HG03108 (cell line): Measurements from ENCODE around the gene SAE1.
A peak's percentile ranks its signal among the peaks of the same experiment; 100 is the strongest.

ENCODE experiments used
- ATAC-seq: cut with Tn5 transposase; IDR thresholded peaks from one replicate; pipeline ENCODE4 v1.9.1; 2021; ENCODE audit warnings: moderate library complexity; ENCODE audit not compliant: unreplicated experiment

The SAE1 gene

DNA sequence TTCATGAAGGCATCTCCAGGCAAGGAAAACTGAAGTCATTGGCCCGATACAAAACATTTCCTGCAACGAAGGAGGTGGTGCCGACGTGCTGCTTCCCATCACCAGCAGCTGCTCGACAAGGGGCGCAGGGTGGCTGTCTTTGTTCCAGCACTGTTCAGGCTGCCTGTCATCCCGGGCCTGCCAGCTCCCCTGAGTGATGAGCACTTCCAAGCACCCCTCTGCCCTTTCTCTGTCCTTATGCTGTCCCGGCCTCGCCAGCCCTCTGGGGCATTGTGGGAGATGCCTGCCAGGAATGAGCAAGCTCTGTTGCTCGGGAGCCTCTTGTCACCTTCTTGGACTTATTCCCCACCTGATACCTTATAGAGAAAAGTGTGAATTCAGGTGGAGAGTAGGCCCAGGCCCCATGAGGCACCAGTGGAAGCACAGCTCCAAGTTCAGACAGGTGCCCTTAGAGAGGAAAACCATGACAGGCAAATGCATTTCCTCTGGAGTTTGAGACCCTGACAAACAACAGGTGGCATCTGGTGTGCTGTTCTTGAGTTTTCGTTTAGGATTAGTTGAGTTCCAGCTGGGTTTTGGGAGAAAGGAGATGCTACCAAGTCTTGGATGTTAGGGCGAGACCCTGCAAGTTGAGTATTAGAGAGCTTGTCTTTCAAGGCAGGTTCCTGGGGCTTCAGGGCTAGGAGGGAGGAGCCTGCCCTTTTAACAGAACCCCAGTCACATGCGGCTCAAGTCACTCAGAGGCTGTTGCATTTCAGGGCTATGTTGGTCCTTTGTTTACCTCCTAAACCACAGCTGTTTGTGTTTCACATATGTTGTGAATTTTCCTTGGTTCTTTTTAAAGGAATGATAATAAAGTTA is 78.9 kb downstream of the SAE1 start:
- no peak for ATAC-seq

DNA sequence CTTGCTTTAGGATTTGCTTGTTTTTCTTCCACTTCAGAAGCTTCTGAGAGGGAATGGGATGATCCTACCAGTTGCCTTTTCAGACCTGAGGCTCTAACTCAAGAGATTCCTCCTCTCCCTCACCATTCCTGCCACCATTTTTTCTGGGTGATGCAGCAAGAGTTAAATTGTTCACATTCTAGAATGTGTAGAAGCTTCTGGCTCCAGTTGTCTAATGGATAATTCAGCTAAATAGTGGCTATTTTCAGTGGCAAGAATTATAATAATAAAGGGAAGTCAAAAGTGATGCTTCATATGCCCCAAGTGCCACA is 79.5 kb downstream of the SAE1 start:
- ATAC-seq, result no peak

DNA sequence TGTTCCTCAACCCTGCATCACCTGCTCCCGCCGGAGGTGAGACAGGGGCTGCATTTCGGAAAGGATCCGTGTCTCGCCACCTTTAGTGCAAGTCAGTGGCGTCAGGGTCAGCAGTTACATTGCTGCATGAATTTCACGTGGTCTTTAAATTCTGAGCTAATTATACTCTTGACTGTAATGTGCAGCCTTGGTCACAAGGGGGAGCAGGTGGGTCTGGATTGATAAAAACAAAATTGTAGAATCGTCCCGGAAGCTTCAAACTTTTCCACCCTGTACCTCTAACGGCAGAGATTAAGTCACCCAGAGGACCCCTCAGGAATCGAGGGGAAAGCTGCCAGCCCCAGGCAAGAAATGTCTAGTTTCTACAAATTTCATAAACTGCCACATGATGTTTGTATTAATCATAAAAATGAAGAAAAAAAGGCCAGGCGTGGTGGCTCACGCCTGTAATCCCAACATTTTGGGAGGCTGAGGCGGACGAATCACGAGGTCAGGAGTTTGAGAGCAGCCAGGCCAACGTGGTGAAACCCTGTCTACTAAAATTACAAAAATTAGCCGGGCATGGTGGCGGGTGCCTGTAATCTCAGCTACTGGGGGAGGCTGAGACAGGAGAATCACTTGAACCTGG is 80.2 kb downstream of the SAE1 start:
- ATAC-seq, result no peak

DNA sequence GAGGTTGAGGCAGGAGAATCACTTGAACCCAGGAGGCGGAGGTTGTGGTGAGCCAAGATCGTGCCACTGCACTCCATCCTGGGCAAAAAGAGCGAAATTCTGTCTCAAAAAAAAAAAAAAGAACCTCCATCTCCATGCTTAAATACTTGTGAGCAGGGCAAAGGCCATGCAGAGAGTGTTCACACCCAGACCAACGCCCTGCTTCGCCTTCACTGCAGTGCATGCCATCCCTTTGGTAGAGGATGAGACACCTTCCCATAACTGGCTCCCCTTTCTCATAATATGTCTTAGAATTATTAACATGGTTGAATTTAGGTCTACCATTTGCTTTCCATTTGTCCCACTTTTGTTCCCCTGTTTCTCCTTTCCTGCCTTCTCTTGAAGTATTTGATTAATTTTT is 84.9 kb downstream of the SAE1 start:
- ATAC-seq, result no peak

DNA sequence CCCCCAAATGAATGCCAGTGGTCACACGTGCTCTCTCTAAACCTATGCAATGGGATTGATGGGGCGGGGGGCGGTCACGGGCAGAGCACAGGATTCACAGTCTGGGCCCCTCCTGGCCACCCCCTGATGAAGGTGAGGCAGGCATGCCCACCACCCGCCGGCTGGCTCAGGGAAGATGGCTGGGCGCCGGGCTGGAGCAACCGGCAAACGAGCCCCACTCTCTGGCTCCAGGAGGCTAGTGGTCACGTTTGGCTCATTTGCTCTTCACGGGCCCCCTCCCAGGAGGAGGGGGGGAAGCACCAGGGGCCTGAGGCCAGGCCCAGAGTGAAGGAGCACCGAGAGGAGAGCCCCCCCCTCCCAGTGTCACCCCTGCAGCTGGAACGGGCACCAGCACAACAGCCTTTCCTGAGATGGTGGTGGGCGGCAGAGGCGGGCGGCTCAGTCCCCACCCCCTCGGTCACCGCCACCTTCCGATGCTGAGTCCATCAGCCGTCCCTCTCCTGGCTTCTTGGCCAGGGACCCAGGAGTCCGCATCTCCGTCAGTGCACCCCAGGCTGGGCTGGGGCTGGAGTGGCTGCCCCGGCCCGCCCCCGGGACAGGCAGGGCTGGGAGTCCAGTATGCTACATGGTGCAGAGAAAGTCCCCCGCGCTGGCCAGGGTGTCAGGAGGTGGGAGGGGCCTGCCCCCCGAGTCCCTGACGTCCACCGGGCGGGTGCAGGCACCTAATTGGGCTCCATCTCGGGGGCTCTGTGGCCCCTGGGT is 90.6 kb downstream of the SAE1 start:
- no peak for ATAC-seq

DNA sequence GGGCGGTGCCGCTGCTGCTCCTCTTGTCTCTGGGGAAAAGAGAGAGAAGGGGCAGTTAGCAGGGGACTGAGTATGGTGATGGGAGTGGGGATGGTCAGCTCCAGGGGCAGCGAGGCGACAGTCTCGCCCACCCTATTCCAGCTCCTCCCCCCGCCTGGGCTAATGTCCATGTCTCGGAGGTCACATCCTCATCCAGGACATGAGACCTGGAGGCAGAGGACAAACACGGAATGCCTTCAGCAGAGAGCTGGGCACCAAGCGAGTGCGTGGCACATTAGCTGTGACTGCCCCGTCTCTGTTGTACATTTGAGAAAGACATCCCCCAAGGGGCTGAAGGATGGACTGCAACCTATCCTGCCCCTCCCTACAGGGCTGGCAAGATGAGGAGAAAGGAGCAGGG is 91.3 kb downstream of the SAE1 start:
- ATAC-seq, result no peak

DNA sequence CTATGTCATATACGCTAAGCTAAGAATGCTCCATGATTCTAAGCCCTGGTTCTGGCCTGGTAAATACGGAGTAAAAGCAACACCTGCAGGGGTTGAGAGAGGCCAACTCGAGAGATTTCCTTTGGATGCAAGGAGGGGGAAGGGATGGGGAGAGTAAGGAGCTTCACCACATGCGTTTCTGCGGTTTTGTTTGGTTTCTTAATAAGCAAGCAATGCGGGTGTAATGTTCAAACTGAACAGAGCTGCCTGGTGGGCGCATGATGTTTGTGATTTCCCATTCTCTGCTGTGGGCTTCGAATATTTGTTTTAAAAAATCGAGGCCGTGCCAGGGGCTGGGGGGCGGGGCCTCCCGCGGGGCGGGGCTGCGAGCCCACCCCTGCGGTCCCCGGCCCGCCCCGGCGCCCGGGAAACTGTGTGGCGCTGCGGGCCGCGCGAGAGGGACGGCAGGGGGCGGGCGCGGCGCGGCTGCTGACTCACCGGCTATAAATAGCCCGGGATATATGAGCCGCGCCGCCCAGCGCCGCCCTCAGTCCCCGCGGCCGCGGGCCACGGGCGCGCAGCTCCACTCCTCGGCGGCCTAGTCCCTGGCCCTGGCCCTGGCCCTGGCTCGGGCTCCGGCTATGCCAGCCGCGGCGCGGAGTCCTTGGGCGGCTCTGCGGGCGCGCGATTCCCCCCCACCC is 95.3 kb downstream of the SAE1 start:
- peak; percentile 31 for ATAC-seq

DNA sequence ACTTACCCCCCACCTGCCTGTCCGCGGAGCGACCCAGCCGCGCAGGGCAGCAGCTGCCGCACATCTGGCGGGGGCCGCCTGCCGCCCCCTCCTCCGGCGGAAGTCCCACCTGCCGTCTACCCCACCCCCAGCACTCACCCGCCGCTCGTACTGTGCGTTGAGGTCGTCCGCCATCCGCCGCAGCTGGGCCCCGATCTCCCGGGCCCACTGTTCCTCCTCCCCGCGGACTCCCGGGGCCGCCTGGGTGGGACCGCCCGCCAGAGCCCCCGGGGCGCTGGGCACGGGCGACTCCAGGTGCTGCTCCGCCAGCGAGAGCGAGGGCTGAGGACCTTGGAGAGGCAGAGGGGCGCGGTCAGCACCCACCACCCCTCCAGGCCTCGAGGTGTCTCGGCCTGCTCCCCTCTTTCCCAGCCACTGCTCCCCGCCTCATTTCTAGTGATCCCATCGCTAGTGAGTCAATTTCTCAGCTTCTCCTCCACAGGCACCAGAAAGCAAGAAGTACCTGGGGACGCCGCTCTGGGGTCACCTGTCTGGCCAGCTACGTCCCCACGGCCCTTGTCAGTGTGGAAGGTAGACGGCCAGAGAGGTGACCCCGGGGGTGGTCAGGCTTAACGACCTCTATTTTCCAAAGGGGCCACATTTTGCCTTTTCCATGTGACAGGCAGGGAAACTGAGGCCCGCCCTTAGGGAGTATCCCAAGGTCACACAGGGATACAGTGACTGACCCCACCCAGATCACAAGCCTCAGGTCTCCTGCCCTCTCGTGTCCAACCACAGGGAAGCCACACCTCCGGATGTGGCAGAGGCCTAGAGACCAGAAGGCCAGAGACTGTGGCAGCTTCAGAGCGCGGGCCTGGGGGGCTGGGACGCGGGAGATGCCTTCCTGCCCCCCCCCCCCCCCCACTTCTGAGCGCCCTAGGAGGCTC is 96.1 kb downstream of the SAE1 start:
- ATAC-seq, result peak; percentile 26

DNA sequence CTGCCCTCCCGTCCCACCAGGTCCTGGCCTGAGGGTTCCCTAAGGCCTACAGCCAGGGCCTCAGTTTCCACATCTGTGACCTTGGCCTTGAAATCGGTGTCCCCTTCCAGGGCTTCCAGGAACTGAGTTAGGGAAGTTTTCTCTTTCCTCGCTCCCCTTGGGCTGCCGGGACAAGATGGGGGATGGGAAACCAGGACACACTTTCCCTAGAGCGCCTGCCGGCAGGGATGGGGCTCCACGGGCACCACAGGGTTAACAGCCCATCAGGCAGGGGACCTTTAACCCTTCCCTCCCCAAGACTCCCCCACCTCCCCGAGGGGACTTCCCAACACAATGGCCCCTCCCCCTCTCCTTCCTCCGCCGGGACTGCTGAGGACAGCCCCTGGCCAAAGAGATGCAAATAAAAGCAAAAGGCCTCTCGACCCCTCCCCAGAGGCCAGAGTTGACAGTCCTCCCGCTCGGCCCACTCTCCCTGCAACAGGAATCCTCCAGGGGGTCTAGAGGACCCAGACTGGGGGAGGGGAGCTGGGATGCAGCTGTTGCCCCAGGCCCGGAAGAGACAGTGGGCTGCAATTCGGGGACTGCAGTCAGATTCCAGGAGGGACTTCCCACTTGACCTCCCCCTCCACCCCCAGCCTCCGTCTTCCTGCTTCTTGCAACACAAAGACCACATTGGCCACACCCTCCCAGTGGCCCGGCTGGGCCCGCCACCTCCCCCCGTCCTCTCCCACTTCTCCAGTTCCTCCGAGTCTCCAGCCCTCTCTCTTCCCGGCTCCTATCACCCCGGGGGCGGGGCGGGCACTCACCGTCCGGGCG is 96.9 kb downstream of the SAE1 start:
- peak; percentile 16 for ATAC-seq

DNA sequence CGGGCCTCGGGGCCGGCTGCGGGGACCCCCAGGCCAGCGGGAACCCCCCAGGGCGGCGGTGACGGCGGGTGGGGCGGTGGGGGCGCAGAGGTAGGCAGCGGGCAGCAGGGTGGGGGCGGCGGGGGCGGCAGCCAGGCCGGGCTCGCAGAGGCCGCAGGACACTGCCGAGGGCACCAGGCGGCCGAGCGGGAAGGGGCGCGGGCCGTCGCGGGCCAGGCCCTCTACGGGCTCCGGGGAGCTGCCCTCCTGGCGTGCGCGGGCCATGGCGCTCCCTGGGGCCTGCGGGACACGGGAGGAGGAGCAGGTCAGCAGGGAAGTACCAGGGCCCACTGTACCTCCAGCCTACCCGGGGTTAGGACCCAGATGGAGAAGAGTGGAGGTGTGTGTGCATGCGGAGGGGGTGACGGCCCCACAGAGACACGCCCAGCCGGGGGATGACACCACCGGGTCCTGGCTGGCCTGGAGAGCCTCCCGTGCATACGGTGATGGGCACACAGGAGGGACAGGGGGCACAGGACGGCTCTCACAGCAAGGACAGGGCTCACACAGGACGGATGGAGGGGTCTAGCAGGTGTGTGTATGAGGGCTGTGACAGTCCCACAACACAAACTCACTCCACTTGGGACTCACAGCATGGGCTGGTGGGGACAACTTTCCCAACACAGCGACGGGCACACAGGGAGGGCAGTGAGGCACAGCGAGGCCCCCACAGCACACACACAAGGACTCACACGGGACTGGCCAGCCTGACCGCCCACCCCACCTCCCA is 97.7 kb downstream of the SAE1 start:
- no peak for ATAC-seq

DNA sequence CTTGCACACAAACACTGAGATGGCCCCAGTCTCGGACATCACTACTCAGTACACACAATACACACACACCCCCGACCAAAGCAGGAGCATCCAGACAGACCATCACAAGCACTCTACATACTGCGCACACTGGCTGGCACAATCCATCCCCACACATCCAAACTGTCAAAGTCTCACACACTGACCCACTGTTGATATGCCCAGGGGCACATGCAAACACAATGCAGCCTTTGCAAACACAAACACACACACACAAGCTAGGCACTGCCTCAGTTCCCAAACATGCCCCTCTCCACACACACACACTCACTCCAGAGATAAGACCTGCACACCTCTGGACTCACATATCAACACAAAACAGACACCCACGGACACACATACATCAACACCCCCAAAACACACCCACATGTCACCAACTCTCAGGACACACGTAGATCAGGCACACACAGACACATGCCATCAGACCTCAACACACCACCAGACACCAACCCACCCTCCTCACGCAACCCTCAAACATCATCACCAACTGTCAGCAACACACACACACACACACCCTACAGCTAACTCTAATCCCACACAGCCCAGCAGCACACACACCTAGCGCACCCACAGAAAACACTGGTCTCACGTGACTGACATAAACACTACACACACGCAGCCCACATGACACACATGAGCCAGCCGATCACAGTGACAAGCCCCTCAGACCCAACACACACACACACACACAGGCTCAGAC is 98.5 kb downstream of the SAE1 start:
- ATAC-seq, result no peak

DNA sequence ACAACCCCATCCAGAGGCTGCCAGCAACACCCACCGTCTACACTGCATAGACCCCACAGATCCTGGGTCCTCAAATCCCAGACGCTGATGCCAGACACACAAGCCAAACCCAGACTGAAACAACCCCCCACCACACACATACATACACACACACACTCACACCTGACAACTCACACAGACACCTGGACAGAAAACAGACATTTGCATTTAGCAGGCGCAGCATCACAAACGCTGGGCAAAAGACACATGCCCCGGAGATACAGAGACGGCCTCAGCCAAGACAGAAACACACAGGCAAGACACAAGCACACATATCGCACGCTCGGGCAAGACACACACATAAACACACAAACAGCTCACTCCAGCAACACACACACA is 99.0 kb downstream of the SAE1 start:
- no peak for ATAC-seq

DNA sequence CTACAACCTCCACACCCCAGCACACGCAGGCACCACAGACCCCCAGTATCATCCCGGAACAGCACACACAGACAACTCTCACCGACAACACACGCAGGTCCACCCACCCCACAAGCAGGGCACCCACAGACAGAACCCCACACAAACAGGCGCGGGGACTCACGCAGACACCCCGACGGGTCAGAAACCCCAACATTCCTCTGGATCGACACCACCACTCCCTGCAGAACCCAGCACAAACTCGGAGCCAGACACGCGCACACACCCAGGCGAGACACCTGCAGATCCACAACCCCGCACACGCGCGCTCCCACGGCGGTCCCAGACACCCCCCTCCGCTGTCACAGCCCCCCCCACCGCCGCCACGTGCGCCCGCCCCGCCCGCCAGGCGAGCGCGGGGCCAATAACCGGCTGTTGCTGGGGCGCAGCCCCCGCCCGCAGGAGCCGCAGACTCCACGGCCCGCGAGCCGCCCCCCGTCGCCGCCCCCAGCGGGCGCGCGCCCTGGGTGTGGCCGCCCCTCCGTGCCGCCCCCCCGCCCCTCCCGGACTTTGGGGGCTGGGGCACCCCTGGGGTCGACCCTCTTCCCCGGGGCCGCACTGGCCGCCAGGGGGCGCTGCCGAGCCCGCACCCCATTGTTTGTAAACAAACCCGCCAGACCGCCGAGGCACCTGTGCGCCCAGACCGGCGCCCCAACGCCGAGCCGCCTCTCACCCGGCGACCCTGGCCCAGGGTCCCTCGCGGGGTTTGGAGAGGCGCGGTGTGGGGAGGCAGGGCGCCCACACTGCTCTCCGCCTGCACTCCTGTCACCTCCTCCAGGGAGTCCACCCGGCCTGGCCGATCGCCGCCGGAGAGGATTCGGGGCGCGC is 99.7 kb downstream of the SAE1 start:
- no peak for ATAC-seq

DNA sequence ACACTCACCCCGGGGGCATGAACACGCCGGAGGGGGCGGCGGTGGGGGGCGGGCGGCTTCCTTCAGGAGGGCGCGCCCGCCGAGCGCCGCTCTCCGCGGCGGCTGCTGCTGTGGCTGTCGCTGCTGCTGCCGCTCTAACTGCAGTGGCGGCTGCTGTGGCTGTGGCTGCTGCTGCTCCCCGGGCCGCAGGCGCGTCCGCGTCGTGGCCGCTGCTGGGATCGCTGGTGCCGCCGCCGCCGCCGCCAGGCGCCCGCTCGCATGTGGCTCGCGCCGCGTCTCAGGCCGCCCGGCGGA is 100.2 kb downstream of the SAE1 start, which contains the start of gene BBC3:
Gene BBC3, minus strand, starts transcription at position 279 of the 294 bp plus-strand sequence. CDS start 2,768 bp downstream, outside the sequence.
- no peak for ATAC-seq

DNA sequence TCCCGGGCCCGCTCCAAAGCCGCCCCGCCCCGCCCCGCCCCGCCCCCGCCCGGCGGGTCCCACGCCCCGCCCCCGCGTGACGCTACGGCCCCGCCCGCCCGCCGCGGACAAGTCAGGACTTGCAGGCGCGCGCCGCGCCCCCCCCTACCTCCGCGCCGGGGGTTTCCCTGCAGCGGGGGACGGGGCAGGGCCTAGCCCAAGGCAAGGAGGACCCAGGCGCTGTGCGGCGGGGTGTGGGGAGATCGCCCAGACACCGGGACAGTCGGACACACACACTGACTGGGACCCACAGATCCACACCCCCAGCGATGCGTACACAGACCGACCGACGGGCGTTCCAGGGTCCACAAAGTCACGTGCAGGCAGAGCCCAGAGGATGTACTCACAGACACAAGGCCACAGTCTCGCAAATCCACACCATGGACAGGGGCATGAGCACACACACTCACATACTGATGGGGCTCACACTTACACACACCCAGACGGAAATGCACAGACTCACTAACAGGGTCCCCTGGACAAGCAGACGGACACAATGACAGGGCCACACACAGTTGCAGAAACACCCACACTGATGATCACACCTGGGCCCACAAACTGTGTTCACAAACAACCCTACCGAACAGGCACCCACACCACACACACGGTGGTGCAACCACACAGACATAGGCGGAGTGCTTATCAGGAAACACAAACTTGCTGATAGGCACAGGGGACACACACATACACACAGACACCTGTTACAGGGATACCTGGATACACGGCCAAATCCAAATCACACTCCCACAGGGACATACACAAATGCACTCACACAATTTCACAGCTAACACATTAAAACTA is 100.8 kb downstream of the SAE1 start:
- ATAC-seq, result peak; percentile 30

DNA sequence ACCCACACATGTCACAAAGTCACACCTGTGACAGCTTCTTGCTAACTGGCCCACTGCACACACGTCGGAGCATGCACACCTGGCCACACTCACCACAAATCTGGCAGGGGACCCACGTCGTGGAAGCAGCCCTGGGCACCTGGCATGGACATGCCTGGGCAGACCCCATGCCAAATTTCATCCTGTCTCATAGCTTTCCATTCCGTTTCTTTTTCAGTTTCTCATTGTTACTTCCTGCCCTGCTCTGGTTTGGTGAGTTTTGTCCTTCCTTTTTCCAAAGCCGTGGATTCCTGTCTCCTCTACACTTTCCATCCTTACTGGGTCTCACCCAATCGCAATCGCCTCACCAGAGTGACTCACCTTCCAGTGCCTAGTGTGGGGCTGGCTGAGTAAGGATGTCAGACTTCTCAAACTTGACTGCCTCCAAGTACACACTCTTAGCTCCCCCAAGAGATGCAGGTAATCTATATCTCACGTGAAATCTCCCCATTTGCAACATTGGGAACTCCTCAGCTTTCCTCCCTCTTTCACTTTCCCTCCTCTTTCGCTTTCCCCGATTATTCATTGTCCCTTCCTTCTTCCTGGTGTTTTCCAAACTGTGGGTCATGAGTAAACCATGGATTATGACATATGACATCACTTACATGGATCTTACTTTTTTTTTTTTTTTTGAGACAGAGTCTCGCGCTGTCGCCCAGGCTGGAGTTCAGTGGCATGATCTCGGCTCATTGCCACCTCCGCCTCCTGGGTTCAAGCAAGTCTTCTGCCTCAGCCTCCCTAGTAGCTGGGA is 102.0 kb downstream of the SAE1 start:
- no peak for ATAC-seq
